PFSK-1 (cell line): ENCODE data around the gene IRF1.

Experiments used
- FOXP2 ChIP-seq: optimal IDR thresholded peaks from 2 replicates; pipeline ENCODE3; 2011; ENCODE audit warnings: borderline replicate concordance, control low read depth, inconsistent platforms; ENCODE audit not compliant: insufficient read depth; ENCODE audit errors: extremely low read length, extremely low read depth
- POLR2AphosphoS5 ChIP-seq: IDR thresholded peaks from 2 replicates; pipeline ENCODE4 v1.6.1; 2012; ENCODE audit warnings: low read depth, mild to moderate bottlenecking, control low read depth, low read length, moderate library complexity
- SIN3A ChIP-seq: IDR thresholded peaks from 2 replicates; pipeline ENCODE4 v1.6.1; 2012; ENCODE audit warnings: mild to moderate bottlenecking, low read length, moderate library complexity, borderline replicate concordance; ENCODE audit not compliant: insufficient read depth
- TAF1 ChIP-seq: IDR thresholded peaks from 2 replicates; pipeline ENCODE4 v1.6.1; 2012; ENCODE audit warnings: low read length, control low read depth, borderline replicate concordance; ENCODE audit not compliant: insufficient read depth
- TF ChIP-seq, protein P1 (sequence below), 2 experiments: IDR thresholded peaks; 2 replicates each; pipeline versions ENCODE4 v1.6.1 to v1.8.0; 2011 to 2012; ENCODE audit warnings: low read depth in 2 of 2, low read length in 2 of 2, control low read depth in 1 of 2, inconsistent platforms in 1 of 2, mild to moderate bottlenecking in 1 of 2, moderate library complexity in 1 of 2; ENCODE audit not compliant: insufficient read depth in 1 of 2

IRF1 gene

DNA sequence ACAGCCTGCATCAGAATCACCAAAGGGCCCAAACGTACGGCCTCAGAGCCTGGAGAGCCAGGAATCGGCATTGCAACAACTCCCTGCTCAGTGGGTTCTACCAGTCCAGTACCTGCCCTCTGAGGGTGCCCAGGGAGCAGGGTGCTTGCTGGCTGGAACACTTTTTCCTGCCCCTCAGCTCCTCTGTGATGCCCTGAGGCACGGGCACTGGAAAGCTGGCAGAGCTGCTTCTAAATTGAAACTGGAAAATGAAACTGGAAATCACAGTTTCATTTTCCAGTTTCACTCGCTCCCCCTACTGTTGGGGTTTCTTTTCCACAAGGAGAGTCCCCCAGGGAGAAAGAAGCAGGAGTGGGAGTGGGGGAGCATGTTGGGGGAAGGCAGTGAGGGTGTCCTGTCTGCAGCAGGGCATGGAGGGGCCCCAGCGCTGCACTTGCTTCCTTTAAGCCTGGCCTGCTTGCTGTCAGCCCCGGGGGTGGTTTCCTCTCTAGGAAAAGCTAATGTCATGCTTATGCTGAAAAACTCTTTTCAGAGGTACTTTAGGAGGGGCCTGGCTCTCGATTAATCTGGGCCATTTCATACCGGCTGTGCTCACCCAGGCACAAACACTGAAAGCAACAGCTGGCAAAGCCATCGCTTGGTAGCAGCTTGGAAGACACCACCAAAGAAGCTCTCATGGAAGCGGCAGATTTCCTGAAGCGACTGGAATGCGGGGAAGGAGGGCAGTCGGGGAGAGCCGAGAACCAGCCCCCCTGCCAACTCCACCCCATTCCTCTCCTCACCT lies 26.2 kb downstream of the IRF1 start:
- TF ChIP-seq POLR2AphosphoS5 (no peak), SIN3A (no peak), FOXP2 (no peak), TAF1 (no peak)
- TF ChIP-seq, protein P1, sequence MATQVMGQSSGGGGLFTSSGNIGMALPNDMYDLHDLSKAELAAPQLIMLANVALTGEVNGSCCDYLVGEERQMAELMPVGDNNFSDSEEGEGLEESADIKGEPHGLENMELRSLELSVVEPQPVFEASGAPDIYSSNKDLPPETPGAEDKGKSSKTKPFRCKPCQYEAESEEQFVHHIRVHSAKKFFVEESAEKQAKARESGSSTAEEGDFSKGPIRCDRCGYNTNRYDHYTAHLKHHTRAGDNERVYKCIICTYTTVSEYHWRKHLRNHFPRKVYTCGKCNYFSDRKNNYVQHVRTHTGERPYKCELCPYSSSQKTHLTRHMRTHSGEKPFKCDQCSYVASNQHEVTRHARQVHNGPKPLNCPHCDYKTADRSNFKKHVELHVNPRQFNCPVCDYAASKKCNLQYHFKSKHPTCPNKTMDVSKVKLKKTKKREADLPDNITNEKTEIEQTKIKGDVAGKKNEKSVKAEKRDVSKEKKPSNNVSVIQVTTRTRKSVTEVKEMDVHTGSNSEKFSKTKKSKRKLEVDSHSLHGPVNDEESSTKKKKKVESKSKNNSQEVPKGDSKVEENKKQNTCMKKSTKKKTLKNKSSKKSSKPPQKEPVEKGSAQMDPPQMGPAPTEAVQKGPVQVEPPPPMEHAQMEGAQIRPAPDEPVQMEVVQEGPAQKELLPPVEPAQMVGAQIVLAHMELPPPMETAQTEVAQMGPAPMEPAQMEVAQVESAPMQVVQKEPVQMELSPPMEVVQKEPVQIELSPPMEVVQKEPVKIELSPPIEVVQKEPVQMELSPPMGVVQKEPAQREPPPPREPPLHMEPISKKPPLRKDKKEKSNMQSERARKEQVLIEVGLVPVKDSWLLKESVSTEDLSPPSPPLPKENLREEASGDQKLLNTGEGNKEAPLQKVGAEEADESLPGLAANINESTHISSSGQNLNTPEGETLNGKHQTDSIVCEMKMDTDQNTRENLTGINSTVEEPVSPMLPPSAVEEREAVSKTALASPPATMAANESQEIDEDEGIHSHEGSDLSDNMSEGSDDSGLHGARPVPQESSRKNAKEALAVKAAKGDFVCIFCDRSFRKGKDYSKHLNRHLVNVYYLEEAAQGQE (IDR thresholded peaks at IDR 0.05; ENCODE audit: insufficient read depth in 1 of 2, low read depth in 2 of 2, low read length in 2 of 2): no peak

DNA sequence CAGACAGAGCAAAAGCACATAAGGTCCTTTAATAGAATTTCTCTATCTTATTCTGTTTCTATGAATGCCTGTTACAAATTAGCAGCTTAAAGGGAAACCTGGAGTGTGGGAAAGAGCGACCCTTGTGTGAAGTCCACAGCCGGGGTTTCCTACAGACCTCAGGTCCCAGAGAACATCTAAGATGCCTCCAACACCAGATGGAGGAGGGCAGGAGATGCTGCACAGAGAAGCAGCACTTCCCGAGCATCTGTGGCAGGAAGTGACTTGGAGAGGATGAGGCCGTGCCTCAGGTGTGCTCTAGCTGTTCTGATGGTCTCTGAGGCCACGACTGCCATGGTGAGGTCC lies 26.8 kb downstream of the IRF1 start:
- TF ChIP-seq TAF1 (no peak), SIN3A (no peak), POLR2AphosphoS5 (no peak), FOXP2 (no peak)
- TF ChIP-seq, protein P1 (IDR thresholded peaks at IDR 0.05; ENCODE audit: insufficient read depth in 1 of 2, low read depth in 2 of 2, low read length in 2 of 2): no peak

DNA sequence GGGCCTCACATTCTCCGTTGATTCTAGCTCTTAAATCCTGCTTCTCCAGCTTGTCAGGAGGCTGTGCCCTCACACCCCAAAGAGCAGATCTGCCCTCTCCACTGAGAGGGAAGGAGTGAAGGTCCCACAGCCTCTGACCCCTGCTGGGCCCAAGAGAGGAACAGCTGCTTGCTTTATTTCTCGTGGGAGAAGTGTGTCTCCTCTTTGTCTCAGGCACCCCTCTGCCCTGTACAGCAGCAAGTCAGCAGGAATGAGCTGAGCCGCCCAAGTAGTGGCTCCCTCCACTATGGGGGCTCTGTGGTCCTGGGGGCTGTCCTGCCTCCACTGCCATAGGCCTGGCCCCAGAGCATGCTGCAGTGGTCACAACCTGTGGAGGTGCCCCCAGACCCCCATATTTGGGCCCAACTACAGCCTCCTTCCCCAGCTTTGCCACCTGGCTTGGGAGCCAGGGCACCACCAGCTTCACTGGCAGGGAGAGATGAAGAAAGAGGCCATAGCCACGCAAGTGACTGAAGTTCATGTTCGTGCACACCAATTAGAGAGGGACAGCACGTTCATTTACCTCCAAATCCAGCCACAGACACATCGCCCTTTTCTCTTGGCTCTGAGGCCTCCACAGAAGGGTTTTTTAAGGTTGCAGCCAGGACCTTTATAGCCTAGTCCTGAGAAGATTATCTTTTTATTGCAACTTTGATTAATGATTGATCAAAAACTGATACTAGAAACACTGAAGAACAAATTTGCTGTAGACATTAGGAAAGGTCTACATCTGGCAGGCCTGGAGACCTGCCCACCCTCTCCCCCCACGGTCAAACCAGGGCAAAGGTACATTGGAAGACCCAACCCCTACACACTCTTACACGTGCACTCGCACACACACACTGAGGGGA lies 27.5 kb downstream of the IRF1 start:
- TF ChIP-seq SIN3A: no peak
- TF ChIP-seq POLR2AphosphoS5: no peak

DNA sequence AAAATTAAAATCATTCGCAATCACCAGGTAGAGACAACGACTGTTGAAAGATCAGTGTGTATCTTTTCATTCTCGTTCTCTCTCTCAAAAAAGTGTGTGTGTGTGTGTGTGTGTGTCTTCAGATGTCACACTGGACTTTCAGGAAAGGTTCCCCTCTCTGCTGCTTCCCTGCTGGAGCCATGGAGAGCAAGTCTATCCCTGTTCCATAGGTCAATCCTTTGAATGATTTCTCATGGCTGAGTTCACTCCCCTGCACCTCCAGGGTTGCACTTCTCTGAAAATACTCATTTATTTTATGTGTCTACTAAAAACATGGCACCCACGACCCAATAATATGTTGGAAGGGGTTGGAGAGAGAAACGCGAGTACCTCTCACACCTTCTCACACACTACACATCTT lies 28.2 kb downstream of the IRF1 start:
- no peak for TF ChIP-seq FOXP2
- TF ChIP-seq, protein P1 (IDR thresholded peaks at IDR 0.05; ENCODE audit: insufficient read depth in 1 of 2, low read depth in 2 of 2, low read length in 2 of 2): no peak
- no peak for TF ChIP-seq SIN3A
- TF ChIP-seq POLR2AphosphoS5: no peak
- TF ChIP-seq TAF1: no peak

DNA sequence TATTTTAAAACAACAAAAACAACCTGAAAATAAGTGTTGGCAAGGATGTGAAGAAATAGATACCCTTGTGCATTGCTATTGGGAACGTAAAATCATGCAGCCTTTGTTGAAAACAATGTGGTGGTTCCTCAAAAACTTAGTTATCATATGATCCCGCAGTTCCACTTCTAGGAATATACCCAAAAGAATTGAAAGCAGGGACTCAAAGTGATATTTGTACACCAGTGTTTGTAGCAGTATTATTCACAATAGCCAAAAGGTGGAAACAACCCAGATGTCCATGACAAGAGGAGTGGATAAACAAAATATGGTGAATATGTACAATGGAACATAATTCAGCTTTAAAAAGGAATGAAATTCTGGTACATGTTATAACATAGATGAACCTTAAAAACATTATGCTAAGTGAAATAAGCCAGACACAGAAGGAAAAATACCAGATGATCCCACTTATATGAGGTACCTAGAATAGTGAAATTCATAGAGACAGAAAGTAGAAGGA lies 29.0 kb downstream of the IRF1 start:
- no peak for TF ChIP-seq POLR2AphosphoS5
- TF ChIP-seq, protein P1 (IDR thresholded peaks at IDR 0.05; ENCODE audit: insufficient read depth in 1 of 2, low read depth in 2 of 2, low read length in 2 of 2): no peak
- TF ChIP-seq TAF1: no peak
- TF ChIP-seq SIN3A: no peak
- no peak for TF ChIP-seq FOXP2
